Measurements from ENCODE around the gene CR1.
A peak's percentile ranks its signal among the peaks of the same experiment; 100 is the strongest.

- TF ChIP-seq POLR2A (IDR thresholded peaks at IDR 0.05; ENCODE audit: low read depth) (no peak), CTCF (IDR thresholded peaks at IDR 0.05) (peak; percentile 42 to 70 (median 49)), POLR2AphosphoS5 (IDR thresholded peaks at IDR 0.05) (no peak)
These were observed 124.0 kb downstream of the CR1 start for GRCh38 chr1:207619871-207620542.

All from esophagus muscularis mucosa (tissue), 3 donors.